HG03354 (cell line): ENCODE results near the gene DENND1C.
A peak's percentile ranks its signal among the peaks of the same experiment; 100 is the strongest.

Experiments used
- ATAC-seq: cut with Tn5 transposase; IDR thresholded peaks from one replicate; pipeline ENCODE4 v1.9.1; 2021; ENCODE audit warnings: mild to moderate bottlenecking; ENCODE audit not compliant: unreplicated experiment, poor library complexity, severe bottlenecking

DENND1C gene

DNA sequence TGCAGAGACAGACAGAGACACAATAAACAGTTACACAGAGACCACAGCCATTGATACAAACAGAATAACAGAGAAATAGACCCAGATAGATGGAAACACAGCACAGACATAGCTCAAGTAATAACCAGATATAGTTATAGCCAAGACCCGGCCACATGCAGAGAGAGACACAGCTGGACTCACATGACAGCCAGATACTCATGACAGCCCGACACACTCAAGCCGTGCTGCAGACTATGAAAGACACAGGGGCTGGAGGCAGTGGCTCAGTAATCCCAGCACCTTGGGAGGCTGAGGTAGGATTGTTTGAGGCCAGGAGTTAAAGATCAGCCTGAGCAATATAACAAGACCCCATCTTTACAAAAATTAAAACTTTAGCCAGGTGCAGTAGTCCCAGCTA lies 1.6 kb upstream of the DENND1C start:
- no peak for ATAC-seq

DNA sequence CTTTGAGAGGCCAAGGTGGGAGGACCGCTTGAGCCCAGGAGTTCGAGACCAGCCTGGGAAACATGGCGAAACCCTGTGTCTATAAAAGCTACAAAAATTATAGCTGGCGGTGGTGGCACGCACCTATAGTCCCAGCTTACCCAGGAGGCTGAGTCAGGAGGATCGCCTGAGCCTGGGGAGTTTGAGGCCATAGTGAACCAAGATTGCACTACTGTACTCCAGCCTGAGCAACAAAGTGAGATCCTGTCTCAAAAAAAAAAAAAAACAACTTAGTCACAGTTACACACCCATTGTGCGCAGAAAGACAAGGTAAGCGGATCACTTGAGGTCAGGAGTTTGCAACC lies 728 bp upstream of the DENND1C start:
- no peak for ATAC-seq

DNA sequence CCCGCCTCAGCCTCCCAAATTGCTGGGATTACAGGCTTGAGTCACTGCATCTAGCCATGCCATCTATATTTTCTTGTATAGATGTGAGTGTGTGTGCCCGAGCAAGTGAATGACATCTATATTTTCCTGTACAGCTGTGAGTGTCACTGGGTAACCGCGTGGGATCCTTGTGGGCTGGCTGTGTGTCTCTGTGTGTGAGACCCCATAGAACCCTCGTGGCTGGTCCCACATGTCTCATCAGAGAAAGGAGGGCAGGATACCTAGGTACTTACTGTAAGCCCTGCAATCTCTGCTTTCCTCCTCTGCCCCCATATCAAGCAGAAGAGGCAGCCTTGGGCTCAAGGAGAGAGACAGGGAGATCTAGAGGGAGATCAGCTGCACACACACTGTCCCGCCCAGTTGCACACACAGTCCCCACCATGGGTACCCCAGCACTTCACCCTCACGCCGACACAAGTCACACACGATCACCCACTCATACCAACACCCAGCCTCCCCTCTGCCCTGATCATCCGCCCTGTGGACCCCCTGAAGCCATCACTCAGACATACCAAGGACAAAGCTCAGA lies 655 bp downstream of the DENND1C start:
- peak; percentile 10 for ATAC-seq

GRCh38 chr19:6479836-6480398 lies 1.7 kb downstream of the DENND1C start:
- no peak for ATAC-seq

DNA sequence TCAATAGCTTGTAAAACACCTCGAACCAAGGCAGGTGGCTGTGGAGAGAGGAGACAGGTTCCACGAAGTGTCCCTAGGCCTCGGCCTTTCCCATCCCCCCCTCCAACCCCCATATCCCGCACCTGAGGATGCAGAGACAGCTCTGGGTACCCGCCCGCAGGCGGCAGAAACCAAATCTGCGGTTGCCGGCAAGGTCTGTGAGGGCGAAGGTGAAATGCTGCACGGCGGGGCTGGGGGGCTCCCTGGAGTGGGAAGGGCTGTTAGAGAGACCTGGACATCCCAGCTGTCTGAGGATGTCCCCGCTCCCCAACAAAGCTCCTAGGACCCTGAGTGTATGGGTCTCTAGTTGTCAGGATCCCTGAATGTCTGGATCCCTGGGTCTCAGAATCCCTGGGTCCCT lies 2.8 kb downstream of the DENND1C start:
- no peak for ATAC-seq

DNA sequence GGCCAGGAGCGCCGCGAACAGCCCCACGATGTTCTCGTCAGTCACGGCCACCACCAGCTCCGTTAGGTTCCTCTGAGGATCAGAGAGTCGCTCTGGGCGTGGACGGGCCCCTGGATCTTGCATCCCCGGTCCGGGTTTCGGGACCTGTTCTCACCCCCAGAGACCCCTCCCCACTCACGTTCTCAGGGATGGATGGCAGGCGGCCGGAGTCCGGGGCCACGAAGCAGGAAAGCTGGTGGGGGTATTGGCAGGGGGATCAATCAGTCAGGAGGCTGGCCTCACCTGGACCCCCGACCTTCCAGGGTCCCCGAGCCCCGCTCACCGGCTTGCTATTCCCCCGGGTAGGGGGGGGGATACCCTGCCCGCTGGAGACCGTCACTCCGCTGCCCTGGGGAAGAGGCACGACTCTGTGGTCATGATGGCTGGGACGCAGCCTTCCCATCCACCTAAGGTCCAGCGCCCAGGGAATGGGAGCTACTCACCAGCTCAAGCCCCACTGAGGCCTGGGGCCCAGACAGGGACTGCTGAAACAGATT lies 4.6 kb downstream of the DENND1C start:
- no peak for ATAC-seq

DNA sequence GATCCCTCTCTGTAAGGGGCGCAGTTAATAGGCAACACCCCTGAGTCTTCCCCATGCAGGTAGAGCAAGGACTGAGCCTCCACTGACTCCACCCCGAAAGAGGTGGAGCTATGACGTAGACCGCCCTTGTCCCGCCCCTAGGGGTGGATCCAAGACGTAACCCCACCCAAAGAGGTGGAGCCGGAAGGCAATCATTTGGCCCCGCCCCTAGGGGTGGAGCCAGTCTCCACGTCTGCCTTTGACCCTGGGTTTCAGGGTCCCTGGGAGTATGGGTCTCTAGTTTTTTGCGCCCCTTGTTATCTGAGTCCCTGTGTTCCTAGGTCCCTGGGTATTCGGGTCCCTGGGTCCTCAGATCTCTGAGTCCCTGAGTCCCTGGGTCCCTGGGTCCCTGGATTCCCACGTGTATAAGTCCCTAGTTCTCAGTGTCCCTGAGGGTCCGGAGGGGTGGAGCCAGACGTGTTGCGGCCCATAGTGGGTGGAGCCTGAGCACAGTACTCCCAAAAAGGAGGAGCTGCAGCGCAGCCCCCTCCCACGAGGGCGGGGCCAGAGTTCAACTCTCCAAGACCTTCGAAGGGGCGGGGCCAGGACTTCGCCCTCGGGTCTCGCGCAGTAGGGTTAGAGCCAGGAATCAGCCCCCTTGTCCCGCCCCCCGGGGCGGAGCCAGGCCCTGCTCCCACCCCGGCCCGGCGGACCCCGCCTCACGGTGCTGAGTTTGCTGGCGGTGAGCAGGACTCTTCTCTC lies 5.3 kb downstream of the DENND1C start:
- ATAC-seq, result no peak

DNA sequence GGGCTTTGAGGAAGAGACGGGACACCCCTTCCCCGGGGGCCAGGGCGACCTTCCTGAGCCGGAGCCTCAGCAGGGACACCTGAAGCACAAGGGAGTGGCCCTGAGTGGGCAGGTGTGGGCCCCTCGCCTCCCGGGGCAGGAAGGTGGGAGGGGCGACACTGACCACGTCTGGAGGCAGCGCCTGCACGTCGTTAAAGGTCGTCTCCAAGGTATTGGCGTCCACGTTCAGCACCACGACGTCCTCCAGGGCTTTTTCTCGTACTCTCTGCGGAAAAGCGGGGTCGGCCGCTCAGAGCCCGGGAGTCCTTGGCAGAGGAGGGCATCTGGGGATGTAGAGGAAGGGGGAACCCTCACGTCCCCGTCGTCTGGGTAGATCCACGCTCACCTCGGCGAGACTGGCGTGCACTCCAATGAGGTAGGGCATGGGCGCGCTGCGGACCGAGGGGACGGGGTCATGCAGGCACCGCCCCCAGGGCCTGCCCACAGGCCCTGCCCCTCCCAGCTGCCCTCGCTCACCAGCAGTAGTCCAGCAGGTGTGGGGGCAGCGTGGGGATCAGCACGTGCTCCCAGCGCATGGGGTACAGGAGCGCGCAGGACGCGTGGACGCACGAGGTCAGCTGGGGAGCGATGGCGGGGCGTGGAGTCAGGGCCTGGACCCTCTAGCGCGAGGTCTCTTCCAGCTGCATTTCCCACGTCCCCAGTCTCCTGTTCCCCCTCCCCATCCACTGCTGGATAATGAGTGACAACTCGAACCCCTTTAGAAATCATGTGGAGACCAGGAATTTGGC lies 6.1 kb downstream of the DENND1C start:
- no peak for ATAC-seq

DNA sequence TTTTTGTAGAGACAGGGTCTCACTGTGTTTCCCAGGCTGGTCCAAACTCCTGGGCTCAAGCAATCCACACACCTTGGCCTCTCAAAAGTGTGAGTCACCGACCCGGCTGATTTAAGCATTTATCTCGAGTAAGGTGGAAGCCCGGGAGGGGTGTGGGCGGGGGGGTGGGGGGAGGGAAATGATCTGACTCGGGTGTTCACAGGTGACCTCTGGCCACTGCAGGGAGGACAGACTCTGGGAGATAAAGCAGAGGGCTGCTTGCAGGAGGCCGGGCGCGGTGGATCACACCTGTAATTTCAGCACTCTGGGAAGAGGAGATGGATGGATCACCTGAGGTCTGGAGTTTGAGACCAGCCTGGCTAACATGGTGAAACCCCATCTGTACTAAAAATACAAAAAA lies 7.9 kb downstream of the DENND1C start:
- no peak for ATAC-seq

DNA sequence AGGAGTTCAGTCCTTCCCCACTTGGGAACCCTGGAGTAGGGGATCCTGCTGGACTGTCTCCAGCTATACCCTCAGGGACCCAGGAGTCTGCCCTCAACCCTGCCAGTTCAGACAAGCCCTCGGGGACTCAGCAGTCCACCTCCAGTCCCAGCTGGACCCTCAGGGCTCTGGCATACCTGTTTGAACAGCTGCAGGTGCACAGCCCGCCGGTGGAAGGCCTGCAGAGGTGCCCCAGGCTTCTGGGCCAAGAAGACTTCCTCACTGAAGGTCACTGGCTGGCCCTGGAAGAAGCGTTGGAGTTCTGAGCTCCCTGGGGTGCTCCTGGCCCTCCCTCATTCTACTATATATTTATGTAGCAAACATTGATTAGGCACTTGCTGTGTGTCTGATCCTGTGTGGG lies 8.9 kb downstream of the DENND1C start:
- no peak for ATAC-seq

DNA sequence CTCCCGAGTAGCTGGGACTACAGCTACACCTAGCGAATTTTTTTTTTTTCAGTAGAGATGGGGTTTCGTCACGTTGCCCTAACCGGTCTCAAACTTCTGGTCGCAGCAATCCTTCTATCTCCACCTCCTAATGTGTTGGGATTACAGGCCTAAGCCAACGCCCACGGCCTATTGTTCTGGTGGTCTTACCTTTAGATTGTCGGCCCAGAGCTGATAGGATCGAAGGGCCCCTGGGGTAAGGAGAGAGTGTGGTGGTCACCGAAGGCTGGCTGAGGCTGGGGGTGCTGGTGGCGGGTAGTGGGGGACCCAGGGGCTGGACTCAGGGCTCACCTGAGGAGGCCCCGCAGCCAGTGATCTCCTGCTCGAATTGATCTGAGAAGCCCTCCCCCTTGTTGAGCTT lies 10.5 kb downstream of the DENND1C start:
- no peak for ATAC-seq

DNA sequence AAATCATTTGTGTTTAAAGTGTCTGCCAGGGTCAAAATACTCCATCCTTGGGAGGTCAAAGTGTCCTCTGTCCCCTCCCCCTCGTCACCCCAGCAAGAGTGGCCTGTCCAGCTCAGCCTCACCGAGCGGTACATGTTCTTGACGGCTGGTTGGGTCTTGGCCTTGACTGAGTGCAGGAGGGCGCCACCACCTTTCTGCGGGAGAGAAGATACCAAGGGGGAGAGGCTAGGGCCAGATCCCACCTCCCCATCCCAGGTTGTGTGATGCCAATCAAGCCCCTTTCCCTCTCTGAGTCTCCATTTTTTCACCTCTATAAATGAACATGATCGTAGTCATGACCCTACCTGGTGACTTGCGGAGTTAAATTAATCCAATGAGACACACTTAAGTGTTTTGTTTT lies 11.4 kb downstream of the DENND1C start:
- no peak for ATAC-seq

- no peak for ATAC-seq
These were observed 14.2 kb downstream of the DENND1C start for GRCh38 chr19:6467384-6467783.

DNA sequence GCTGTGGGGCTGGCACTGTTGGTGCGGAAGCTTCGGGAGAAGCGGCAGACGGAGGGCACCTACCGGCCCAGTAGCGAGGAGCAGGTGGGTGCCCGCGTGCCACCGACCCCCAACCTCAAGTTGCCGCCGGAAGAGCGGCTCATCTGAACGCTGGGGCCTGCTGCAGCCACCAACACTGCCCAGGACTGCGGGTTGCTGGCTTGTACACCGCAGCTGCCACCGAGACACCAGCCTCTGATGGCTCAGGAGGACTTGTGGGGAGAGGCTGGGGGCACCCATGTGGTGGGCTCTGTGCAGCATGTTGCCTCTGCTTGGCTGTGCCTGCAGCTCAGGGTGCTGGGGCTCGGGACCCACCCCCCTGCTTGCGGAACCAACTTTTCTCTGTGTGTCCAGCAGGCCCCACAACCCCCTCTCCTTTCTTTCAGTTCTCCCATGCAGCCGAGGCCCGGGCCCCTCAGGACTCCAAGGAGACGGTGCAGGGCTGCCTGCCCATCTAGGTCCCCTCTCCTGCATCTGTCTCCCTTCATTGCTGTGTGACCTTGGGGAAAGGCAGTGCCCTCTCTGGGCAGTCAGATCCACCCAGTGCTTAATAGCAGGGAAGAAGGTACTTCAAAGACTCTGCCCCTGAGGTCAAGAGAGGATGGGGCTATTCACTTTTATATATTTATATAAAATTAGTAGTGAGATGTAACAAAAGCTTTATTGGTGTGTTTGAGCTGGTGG lies 14.9 kb downstream of the DENND1C start:
- ATAC-seq, result no peak

DNA sequence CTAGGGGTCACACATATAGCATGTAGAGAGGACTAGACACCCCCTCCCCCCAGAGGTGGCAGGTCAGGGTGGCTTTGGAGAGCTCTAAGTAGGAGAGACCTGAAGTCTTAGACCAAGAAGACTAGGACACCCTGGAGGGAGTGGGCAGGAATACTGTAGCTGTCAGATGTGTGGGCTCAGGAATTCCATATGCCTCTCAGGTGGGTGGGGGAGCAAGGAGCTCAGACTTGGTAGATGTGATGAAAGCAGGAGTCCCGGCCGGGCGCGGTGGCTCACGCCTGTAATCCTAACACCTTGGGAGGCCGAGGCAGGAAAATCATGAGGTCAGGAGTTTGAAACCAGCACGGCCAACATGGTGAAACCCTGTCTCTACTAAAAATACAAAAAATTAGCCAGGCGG lies 15.9 kb downstream of the DENND1C start:
- ATAC-seq, result no peak

GRCh38 chr19:6465006-6465405 lies 16.6 kb downstream of the DENND1C start:
- ATAC-seq, result no peak

DNA sequence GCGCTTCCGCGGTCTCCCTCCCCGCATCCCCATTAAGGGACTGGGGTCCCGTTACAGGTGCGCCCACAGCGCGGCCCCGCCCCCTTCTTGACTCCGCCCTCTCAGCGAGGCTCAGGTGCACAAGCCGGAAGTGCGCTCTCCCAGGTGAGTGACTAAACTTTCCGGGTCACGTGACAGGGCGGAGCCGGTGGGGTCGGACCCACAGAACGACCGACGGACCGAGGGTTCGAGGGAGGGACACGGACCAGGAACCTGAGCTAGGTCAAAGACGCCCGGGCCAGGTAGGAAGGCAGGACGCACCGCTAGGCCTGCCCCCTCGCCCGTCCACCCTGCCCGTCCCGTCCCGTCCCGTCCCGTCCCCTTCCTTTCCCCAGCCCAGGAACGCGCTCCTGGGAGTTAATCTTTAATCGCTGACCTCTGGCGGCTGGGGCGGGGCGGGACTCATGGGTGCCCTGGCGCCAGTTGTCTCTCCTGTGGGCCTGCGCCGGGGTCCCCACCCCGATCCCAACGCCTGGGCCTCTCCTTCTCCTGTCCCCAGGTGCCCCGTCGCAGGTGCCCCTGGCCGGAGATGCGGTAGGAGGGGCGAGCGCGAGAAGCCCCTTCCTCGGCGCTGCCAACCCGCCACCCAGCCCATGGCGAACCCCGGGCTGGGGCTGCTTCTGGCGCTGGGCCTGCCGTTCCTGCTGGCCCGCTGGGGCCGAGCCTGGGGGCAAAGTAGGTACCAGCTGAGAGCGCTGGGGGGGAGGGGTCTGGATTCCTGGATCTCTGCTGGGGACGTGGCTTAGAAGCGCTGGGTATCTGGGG lies 17.3 kb downstream of the DENND1C start, which contains the start of gene CRB3:
CRB3 (plus strand) TSS at position 202 of the 804 bp plus-strand sequence; CDS start at position 633, 431 bp downstream.
- ATAC-seq, result no peak

DNA sequence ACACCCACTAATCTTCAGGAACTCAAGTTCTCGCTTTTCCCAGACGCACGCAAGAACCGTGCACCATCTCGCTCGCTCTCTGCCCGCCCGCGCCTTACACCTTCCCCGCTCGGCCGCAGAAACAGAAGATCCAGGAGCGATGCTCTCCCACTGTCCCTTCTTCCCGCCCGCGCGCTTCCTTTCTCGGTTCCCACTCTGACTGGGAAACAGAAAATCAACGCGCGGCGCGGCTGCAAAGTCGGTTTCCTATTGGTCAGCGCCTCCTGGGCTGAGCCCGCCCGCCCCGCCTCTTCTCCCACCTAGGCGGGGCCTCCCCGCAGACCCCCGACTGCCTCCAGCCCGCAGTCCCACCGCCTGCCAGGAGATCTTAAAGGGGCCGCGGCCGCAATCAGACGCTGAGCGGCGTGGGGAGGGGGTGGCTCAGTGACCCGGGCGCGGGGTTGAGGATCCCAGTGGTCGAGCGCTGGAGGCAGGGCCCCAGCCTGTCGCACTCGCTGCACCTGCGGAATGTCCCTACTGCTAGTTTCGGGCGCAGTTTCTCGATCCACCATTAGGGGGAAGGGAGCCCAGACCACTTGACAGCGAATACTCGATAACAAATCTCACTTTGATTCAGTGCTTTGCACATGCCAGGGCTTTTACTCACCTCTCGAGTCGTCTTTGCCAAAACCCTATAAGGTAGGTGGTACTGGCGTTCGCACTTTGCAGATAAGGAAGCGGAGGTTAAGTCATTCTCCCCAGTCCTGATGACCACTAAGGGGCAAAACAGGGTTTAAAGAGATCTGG lies 21.3 kb downstream of the DENND1C start:
- ATAC-seq, result peak; percentile 77
